Measurements from ENCODE around the gene MAPK1.
"Not testable (repeated sequence)": the region's sequence is repeated elsewhere in the genome, so short reads cannot be mapped to it uniquely, and the experiment has no call there.

DNA sequence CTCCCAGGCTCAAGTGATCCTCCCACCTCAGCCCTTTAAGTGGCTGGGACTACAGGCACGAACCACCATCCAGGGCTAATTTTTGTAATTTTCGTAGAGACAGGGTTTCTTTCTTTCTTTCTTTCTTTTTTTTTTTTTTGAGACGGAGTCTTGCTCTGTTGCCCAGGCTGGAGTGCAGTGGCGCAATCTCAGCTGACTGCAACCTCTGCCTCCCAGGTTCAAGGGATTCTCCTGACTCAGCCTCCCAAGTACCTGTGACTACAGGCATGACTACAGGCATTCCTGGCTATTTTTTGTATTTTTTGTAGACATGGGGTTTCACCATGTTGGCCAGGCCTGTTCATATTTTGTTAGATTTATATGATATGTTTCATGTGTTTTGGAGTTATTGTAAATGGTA, 28.8 kb upstream of the MAPK1 start:
- TF ChIP-seq GLIS3 (CRISPR knock-in tag; IDR thresholded peaks at IDR 0.05); TOX (CRISPR knock-in tag; IDR thresholded peaks at IDR 0.05; ENCODE audit: borderline replicate concordance); RARB (CRISPR knock-in tag; IDR thresholded peaks at IDR 0.05); ZNF565 (CRISPR knock-in tag; conservative IDR thresholded peaks at IDR 0.05; ENCODE audit: low read depth); ISL1 (CRISPR knock-in tag; IDR thresholded peaks at IDR 0.05); CSDC2 (CRISPR knock-in tag; IDR thresholded peaks at IDR 0.05); ZFP3 (CRISPR knock-in tag; IDR thresholded peaks at IDR 0.05); OSR1 (CRISPR knock-in tag; IDR thresholded peaks at IDR 0.05); BACH2 (CRISPR knock-in tag; IDR thresholded peaks at IDR 0.05; ENCODE audit: borderline replicate concordance); TCF4 (CRISPR knock-in tag; IDR thresholded peaks at IDR 0.05; ENCODE audit: borderline replicate concordance): not testable (repeated sequence)
- TF ChIP-seq, protein P1, sequence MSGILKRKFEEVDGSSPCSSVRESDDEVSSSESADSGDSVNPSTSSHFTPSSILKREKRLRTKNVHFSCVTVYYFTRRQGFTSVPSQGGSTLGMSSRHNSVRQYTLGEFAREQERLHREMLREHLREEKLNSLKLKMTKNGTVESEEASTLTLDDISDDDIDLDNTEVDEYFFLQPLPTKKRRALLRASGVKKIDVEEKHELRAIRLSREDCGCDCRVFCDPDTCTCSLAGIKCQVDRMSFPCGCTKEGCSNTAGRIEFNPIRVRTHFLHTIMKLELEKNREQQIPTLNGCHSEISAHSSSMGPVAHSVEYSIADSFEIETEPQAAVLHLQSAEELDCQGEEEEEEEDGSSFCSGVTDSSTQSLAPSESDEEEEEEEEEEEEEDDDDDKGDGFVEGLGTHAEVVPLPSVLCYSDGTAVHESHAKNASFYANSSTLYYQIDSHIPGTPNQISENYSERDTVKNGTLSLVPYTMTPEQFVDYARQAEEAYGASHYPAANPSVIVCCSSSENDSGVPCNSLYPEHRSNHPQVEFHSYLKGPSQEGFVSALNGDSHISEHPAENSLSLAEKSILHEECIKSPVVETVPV (CRISPR knock-in tag; IDR thresholded peaks at IDR 0.05), result not testable (repeated sequence)
- TF ChIP-seq, protein P2, sequence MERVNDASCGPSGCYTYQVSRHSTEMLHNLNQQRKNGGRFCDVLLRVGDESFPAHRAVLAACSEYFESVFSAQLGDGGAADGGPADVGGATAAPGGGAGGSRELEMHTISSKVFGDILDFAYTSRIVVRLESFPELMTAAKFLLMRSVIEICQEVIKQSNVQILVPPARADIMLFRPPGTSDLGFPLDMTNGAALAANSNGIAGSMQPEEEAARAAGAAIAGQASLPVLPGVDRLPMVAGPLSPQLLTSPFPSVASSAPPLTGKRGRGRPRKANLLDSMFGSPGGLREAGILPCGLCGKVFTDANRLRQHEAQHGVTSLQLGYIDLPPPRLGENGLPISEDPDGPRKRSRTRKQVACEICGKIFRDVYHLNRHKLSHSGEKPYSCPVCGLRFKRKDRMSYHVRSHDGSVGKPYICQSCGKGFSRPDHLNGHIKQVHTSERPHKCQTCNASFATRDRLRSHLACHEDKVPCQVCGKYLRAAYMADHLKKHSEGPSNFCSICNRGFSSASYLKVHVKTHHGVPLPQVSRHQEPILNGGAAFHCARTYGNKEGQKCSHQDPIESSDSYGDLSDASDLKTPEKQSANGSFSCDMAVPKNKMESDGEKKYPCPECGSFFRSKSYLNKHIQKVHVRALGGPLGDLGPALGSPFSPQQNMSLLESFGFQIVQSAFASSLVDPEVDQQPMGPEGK (CRISPR knock-in tag; IDR thresholded peaks at IDR 0.05; ENCODE audit: borderline replicate concordance), result not testable (repeated sequence)
- TF ChIP-seq, protein P3, sequence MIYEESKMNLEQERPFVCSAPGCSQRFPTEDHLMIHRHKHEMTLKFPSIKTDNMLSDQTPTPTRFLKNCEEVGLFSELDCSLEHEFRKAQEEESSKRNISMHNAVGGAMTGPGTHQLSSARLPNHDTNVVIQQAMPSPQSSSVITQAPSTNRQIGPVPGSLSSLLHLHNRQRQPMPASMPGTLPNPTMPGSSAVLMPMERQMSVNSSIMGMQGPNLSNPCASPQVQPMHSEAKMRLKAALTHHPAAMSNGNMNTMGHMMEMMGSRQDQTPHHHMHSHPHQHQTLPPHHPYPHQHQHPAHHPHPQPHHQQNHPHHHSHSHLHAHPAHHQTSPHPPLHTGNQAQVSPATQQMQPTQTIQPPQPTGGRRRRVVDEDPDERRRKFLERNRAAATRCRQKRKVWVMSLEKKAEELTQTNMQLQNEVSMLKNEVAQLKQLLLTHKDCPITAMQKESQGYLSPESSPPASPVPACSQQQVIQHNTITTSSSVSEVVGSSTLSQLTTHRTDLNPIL (CRISPR knock-in tag; IDR thresholded peaks at IDR 0.05; ENCODE audit: low read depth), result not testable (repeated sequence)
- TF ChIP-seq, protein P4, sequence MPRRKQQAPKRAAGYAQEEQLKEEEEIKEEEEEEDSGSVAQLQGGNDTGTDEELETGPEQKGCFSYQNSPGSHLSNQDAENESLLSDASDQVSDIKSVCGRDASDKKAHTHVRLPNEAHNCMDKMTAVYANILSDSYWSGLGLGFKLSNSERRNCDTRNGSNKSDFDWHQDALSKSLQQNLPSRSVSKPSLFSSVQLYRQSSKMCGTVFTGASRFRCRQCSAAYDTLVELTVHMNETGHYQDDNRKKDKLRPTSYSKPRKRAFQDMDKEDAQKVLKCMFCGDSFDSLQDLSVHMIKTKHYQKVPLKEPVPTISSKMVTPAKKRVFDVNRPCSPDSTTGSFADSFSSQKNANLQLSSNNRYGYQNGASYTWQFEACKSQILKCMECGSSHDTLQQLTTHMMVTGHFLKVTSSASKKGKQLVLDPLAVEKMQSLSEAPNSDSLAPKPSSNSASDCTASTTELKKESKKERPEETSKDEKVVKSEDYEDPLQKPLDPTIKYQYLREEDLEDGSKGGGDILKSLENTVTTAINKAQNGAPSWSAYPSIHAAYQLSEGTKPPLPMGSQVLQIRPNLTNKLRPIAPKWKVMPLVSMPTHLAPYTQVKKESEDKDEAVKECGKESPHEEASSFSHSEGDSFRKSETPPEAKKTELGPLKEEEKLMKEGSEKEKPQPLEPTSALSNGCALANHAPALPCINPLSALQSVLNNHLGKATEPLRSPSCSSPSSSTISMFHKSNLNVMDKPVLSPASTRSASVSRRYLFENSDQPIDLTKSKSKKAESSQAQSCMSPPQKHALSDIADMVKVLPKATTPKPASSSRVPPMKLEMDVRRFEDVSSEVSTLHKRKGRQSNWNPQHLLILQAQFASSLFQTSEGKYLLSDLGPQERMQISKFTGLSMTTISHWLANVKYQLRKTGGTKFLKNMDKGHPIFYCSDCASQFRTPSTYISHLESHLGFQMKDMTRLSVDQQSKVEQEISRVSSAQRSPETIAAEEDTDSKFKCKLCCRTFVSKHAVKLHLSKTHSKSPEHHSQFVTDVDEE (CRISPR knock-in tag; IDR thresholded peaks at IDR 0.05), result not testable (repeated sequence)

Data from SK-N-SH treated with all-trans-retinoic acid at 6 μM for 48 hours (cell line).